Renal pelvis (tissue), 12 donors: ENCODE results near the gene FN1. TPM values are rescaled to one million over a fixed set of nuclear protein-coding genes. Genes with fewer than 3 reads are reported as not detected.

Experiments used
- DNase-seq: peaks from one replicate; pipeline ENCODE4 v3.0.0-alpha.2; 2013
- long read RNA-seq, 16 experiments: transcript quantifications; one replicate each; lab custom pipeline, GENCODE V29; 2026
- polyA plus RNA-seq, 3 donors: library from polyadenylated mRNA; unstranded; fragments of 120-200 nt; gene quantifications; one replicate each; pipeline ENCODE4 v1.2.1, GENCODE V29; 2013; ENCODE audit not compliant: insufficient read length in 3 of 3

Gene FN1
- 100 to 1,000 TPM; 399 to 514 (median 427) TPM for polyA plus RNA-seq
- long read RNA-seq, donor 1, full-length matches to known transcripts, result 8 of 20 reads
- long read RNA-seq, donor 1, partial matches to known transcripts, result 12 of 20 reads
- long read RNA-seq, donor 1, other reads (novel, unspliced or antisense), result 0 of 20 reads
- long read RNA-seq, donor 2, full-length matches to known transcripts, result 25 of 78 reads
- long read RNA-seq, donor 2, partial matches to known transcripts, result 53 of 78 reads
- long read RNA-seq, donor 2, other reads (novel, unspliced or antisense), result 0 of 78 reads
- long read RNA-seq, donor 3, full-length matches to known transcripts, result 28 of 97 reads
- long read RNA-seq, donor 3, partial matches to known transcripts, result 69 of 97 reads
- long read RNA-seq, donor 3, other reads (novel, unspliced or antisense), result 0 of 97 reads
- long read RNA-seq, donor 4, full-length matches to known transcripts, result 20 of 41 reads
- long read RNA-seq, donor 4, partial matches to known transcripts, result 21 of 41 reads
- long read RNA-seq, donor 4, other reads (novel, unspliced or antisense), result 0 of 41 reads
- long read RNA-seq, donor 5, full-length matches to known transcripts, result 6 of 34 reads
- long read RNA-seq, donor 5, partial matches to known transcripts, result 28 of 34 reads
- long read RNA-seq, donor 5, other reads (novel, unspliced or antisense), result 0 of 34 reads
- long read RNA-seq, donor 6, full-length matches to known transcripts, result 16 of 64 reads
- long read RNA-seq, donor 6, partial matches to known transcripts, result 48 of 64 reads
- long read RNA-seq, donor 6, other reads (novel, unspliced or antisense), result 0 of 64 reads
- long read RNA-seq, donor 7, full-length matches to known transcripts, result 27 of 188 reads
- long read RNA-seq, donor 7, partial matches to known transcripts, result 161 of 188 reads
- long read RNA-seq, donor 7, other reads (novel, unspliced or antisense), result 0 of 188 reads
- long read RNA-seq, donor 8, transcript FN1-208 (13 exons, 2,388 nt), result major isoform, 9 of 86 reads
- long read RNA-seq, donor 8, partial matches to known transcripts, result 72 of 86 reads
- long read RNA-seq, donor 8, other reads (novel, unspliced or antisense), result 0 of 86 reads
- long read RNA-seq, donor 9, full-length matches to known transcripts, result 27 of 112 reads
- long read RNA-seq, donor 9, partial matches to known transcripts, result 85 of 112 reads
- long read RNA-seq, donor 9, other reads (novel, unspliced or antisense), result 0 of 112 reads
- long read RNA-seq, donor 10, full-length matches to known transcripts, result 20 of 130 reads
- long read RNA-seq, donor 10, partial matches to known transcripts, result 110 of 130 reads
- long read RNA-seq, donor 10, other reads (novel, unspliced or antisense), result 0 of 130 reads
- long read RNA-seq, donor 11, transcript FN1-208 (13 exons, 2,388 nt), result major isoform, 8 of 44 reads
- long read RNA-seq, donor 11, partial matches to known transcripts, result 30 of 44 reads
- long read RNA-seq, donor 11, other reads (novel, unspliced or antisense), result 0 of 44 reads
- long read RNA-seq, donor 12, transcript FN1-208 (13 exons, 2,388 nt), result major isoform, 11 of 47 reads
- long read RNA-seq, donor 12, partial matches to known transcripts, result 31 of 47 reads
- long read RNA-seq, donor 12, other reads (novel, unspliced or antisense), result 0 of 47 reads
- long read RNA-seq, donor 13, full-length matches to known transcripts, result 16 of 33 reads
- long read RNA-seq, donor 13, partial matches to known transcripts, result 17 of 33 reads
- long read RNA-seq, donor 13, other reads (novel, unspliced or antisense), result 0 of 33 reads
- long read RNA-seq, donor 14, result 0 reads
- long read RNA-seq, donor 15, full-length matches to known transcripts, result 27 of 108 reads
- long read RNA-seq, donor 15, partial matches to known transcripts, result 81 of 108 reads
- long read RNA-seq, donor 15, other reads (novel, unspliced or antisense), result 0 of 108 reads
- long read RNA-seq, donor 16, full-length matches to known transcripts, result 23 of 84 reads
- long read RNA-seq, donor 16, partial matches to known transcripts, result 61 of 84 reads
- long read RNA-seq, donor 16, other reads (novel, unspliced or antisense), result 0 of 84 reads

DNA sequence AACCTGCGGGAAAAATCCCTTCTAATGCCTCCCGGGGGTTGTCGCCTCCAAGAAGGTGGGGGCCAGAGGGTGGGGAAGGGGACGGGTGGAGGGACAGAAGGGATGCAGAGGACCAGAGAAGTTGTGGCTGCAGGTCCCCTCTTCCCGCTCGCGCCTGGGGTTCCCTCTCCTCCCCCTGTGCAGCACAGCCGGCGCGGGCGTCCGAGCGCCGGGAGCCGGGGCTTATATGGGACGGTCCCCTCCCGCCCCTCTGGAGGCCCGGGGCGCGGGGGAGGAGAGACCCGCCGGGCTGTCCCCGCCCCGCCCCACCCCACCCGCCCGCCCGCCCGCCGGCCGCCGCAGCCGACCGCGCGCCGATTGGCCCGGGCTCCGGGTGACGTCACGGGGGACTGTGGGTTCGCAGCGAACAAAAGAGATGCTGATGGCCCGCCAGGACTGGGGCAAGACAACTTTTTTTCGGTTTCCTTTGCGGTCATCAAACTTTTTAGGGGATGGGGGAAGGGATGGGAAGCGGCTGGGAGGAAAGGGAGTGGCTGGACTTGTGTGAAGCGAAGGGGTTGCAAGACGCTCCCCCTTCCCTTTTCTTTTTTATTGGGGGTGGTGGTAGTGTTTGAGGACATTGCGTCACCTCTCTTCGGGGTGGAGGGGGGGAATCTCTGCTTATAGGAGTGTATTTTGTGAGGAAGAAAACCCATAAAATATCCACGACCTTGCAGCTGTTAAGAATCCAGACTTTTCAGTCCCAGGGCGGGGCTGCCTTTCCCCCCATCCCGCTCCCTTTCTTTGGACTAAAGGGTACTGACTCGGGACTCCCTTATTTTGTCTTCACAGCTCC lies at the start of gene FN1:
TSS of gene FN1 (minus strand) at position 199 of the 835 bp plus-strand sequence. CDS start 266 bp downstream, outside the sequence.
- peak; percentile 94 for DNase-seq

DNA sequence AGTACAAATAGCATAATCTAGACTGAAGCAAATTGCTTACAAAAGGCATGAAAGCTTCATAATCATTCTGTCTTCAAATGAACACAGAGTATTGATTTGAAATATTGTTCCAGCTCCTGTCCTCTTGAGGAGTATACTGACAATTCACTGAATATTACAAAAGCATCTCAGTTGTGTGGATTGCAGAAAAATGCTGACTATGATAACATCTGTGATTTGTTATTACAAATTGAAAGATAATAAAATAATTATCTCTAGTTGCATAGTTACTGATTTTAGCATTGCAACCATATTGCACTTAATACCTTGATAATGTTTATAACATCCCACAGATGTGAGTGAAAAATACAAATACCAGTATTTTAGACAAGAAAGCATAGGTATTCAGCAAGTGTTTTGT lies 49.2 kb upstream of the FN1 start:
- DNase-seq, result no peak

DNA sequence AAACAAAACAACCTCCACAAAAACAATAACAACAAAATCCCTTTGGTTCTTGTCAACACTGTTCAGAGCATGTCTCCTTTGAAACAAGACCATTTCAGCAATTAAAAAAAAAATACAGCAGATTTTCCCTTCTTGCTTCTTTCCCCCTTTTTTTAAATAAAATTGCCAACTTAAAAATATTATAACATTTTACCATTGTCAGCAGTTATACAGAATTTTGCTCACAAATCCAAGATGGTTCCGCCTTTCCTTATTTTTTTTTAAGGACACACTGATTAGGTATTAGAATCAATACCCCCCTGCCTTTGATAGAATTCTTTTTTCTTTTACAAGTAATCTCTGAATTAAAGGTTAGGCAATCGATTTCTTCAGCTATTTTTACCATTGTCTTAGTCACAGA lies 48.7 kb upstream of the FN1 start:
- DNase-seq, result no peak

DNA sequence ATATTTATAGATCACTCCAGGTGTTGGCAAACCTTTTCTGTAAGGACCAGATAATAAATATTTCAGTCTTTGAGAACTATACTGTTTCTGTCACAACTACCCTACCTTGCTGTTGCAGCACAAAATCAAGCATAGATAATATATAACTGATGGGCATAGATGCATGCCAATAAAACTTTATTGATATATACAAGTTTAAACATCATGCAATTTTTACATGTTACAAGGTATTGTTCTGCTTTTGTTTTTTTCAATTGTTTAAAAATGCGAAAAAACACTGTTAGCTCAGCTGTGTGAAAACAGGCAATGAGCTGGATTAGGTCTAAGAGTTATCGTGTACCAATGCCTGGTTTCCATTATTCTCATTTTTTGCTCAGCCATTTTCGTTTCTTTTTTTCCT lies 47.6 kb upstream of the FN1 start:
- no peak for DNase-seq

DNA sequence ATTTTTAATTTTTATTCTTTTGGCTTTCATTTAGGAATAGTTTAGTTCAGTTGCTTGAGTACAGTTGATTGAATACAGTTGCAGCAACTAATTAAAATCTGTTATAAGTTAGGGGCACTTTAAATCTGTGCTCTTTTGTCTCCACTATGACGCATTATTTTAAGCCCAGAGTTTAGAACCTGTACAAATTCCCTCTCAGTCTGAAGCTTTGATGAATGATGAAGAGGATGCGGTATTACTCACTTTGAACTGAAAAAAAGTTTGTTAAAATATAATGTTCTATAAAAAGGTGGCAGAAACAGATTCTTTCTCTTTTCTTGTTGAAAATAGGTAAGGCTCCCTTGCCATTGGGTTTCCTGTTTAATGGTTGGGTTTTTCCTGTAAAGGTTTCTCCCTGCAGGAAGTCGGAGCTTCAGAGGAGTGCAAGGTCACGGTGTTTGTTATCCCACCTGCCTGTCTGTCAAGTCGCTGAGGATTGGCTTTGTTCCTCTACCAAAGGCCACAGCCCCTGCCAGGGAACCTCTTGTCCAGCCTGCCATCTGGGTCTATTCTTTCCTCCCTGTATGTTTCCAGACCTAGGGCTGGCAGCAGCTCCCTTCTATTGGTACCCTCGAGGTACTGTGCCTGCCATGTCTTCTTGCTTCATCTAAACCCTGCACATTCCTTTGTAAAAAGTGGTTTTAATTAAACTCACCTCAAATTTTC lies 43.8 kb upstream of the FN1 start:
- DNase-seq, result no peak

DNA sequence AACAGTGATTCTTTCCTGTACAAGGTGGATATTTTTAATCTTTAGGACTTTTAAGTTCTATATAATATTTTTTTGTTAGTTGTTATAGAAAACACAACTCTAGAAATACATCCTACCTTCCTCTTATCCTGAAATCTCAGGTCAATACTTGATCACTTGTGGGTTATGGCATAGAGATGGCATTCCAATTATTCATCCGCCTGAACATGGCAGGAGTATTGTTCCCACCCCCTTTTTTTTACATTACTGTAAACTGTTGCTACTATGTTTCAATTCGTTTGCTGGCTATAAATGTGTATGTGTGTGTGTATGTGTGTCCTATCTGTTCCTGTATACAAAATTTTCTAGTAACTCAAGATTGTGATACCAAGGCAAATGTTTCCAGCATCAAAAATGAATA lies 43.3 kb upstream of the FN1 start:
- no peak for DNase-seq

DNA sequence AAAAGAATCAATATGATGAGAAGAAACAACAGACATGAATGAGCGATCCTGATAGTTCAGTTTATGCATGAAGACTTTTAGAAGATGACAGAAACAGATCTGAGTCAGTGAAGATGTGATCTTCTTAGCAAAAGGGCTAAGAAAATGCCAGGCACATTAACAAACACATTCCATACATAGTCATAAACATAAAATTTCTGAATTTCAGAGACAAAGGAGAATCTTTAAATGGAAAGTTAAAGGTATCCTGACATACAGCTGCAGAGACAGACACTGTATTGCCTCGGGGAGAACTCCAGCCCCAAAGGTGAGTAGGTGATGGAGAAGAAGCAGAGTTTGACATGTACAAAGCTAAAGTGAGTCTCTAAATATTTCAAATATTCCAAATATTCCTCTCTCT lies 40.6 kb upstream of the FN1 start:
- no peak for DNase-seq

DNA sequence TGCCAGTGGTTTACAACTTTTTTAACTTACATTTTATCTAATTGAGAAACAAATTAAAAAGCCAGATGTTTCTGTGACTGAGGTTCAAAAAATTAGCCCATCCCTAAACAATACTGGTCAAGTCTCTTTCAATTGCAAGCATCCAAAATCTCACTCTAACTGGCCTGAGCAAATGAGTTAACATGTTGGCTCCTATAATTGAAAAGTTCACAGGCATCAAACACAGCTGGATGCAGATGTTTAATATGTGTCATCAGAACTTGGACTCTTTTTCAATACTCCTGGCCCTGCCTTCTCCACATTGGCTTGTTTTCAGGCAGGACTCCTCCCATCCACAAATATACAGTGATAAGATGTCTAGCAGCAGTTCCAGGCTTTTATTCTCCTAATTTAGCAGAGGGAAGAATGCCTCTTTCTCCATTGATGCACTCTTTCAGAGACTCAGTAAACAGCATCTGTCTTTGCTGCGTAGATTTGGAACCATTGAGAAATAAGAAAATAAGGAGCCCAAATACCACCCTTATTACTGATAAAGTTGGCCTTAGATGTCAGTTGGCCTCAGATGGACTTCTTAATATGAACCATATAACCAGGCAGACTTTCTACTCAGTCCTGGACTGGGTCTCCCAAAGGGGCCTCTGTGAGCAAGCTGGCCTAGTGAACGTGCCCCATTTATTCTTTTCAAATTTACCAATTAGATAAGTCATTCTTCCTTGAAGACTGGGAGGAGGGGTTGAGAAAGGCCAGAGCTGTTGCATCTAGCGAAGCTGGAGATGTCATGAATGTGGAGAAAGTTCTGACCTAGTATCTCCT lies 30.4 kb upstream of the FN1 start:
- DNase-seq, result peak; percentile 12

DNA sequence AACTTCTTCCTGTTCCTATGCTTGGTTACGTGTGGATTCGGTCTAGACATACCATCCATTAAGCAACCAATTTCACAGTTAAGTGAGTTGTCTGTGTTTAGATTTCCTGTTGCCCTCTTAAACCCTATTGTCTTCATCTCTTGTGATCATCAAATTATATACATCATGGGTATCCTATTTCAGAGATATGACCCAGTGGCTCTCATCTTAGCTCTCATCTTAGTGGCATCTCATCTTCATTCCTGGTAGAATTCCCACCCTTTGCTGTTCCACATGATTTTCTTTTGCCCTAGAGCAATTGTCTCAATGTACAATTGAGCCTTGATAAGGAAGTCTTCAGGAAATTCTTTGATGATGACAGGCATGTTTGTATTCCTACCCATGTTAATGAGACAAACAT lies 29.4 kb upstream of the FN1 start:
- DNase-seq, result no peak

DNA sequence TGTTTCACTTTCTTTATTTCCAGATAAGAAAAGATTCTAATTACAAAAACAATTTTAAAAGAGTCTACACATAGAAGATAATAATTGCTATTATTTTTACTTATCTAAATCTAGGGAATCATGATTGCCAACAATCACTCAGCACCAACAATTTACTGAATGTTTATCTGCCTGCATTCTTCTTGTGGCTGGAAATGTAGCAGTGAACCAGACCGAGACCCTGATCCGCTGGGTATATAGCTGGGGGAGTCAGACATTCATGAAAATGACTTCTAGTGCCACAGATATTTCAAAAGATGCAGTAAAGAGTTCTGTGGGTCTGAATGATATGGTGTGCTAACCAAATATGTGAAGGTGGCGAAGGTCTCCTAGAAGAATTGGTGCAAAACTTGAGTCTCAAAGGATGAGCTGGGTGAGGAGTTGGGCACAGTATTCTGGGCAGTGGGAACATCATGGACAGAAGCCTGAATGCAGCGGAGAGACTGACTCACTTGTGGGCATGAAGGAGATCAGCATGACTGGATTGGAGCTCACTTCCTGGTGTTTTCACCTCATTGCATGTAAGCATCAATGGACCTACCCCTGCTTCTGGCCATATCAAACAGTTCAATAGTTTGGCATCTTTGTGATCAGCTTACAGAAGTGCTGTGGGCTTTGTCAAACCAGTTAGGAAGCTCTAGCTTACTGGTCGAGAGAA lies 26.1 kb upstream of the FN1 start:
- DNase-seq, result no peak

DNA sequence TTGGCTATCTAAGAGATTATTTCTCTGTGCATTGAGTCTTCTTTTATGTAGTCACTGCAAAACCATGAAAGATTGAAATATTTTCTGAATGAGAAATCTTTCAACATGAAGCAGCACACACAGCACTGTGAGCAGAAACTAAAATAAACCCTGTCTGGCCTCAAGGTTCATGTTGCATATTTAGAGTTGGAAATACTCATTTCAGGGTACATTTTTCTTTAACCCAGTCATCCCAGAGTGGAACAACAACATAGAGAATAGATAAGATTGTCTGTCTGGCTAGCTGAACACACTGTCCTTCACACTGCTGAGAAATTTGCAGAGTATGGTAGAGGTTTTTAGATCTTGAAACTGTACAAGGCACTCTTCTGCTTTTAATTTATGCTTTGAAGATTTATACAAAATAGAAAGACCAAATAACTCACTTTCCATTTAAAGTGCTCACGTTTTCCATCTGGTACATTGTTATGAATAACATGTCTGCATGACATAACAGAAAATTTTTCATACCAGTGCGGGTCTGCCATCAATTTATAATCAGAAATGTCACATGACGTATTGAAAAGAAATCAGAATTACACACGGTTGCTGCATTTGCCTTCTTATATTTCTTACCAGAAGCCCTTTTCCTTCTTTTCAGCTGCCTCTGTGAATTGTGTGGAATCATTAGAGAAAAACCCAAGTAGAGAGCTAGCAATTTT lies 25.0 kb upstream of the FN1 start:
- DNase-seq, result no peak

DNA sequence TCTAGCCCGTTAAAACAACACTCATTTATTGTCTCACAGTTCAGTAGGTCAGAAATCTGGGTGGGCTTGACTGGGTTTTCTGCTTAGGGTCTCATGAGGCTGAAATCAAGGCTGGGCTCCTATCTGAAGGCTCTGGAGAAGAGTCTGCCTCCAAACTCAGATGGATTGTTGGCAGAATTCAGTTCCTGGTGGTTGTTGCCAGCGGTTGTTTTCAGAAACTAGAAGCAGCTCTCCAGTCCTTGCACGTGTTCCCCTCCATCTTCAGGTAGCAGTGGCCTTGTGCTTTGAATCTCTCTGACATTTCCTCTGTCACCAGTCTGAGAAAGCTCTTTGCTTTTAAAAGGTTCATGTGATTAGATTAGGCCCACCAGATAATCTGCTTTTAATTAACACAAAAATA lies 20.1 kb upstream of the FN1 start:
- no peak for DNase-seq

DNA sequence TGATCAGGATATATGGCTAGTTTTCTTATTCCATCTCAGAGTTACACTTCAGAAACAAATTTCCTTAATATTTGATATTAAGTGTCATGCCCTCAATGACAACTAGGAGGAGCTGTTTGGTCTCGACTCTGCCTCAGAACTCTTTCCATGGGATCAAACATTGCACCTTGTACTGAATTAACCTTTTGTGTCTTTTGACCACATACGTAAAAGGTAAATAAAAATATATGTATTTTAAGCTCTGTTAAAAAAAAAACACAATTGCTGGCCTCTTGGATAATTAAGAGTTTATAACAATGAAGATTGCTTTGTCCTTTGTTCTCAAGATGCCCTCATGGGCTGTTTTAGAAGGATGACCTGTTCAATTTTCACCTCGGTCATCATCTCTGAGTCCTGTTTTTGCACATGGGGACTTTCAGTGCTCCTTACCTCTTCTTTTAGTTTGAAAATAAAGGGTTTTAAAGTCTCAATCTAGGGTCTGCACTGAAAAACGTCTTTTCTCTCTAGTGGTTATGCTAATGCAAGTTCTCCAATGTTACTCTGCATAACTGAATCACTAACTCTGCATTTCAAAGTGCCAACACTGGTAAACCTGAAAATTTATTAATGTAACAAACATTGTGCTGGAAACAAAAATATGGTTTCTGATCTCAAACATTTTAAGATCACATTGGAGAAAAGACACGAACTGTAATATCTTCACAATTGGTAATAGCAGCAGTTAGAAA lies 18.8 kb upstream of the FN1 start:
- no peak for DNase-seq

DNA sequence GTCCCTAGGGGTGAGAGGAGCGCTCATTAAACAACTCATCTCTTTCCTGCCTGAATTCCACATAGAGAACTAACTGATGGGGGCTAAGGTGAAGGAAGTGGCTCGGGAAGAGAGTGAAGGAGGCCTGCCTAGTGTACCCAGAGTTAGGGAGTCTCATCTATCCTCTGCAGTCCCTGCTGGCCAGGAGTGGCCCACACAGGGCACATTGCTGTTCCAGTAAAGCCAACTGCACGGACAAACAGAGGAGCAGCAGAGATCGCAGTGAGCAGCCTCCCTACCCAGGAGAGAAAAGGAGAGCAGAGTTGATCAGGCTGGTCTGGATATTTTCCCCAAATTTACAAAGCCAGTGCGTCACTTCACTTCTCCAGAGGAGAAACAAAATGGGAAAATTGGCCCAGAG lies 16.9 kb upstream of the FN1 start:
- no peak for DNase-seq

DNA sequence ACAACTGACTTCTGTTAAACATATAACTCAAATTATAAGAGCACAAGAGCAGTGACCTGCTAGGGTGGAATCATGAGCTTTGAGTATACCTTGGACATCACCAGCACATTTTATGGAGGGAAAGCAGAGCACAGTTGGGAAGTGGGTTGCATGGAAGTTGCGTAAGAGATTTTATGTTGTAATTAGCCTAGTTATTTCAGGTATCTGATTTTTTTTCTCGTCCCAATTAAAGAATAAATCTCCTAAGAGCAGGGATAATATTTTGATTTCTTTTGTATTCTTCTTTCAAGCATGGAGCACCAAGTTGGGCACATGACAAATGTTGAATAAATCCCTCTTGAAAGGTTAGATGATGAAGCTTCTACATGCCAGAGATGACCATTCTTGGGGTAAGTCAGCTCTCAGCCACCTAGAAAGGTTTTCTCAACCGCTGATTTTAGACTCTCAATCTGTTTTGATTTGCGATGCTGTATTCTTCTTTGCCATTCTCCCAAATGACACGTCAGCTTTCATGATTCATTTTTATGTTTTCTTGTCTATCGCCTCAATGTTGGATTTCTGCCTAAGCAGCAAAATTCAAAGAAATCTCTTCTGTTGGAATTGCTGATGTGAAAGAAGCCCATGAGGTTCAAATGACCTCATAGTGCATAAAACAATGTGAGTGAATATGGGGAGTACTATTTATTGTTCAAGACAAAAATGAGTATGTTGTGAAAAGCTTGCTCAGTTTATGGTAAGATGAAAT lies 15.3 kb upstream of the FN1 start:
- DNase-seq, result no peak
